Thyroid gland (tissue), 4 donors: Measurements from ENCODE around the gene VEPH1.

Experiments used
- POLR2A ChIP-seq, 2 donors: fragments of 450-650 bp; IDR thresholded peaks; one replicate each; pipeline ENCODE4 v1.6.1; 2017; ENCODE audit warnings: antibody characterized with exemption in 2 of 2, mild to moderate bottlenecking in 2 of 2, moderate library complexity in 1 of 2
- TF ChIP-seq, protein P1 (sequence below), 6 experiments: fragments of 200-600 bp in 3 of 6; fragments of 450-650 bp in 3 of 6; sonication (generic) in 3 of 6; IDR thresholded peaks; one replicate each; pipeline ENCODE4 v1.5.1; 2016 to 2019; ENCODE audit warnings: antibody characterized with exemption in 6 of 6, mild to moderate bottlenecking in 2 of 6, inconsistent platforms in 1 of 6, moderate library complexity in 1 of 6

DNA sequence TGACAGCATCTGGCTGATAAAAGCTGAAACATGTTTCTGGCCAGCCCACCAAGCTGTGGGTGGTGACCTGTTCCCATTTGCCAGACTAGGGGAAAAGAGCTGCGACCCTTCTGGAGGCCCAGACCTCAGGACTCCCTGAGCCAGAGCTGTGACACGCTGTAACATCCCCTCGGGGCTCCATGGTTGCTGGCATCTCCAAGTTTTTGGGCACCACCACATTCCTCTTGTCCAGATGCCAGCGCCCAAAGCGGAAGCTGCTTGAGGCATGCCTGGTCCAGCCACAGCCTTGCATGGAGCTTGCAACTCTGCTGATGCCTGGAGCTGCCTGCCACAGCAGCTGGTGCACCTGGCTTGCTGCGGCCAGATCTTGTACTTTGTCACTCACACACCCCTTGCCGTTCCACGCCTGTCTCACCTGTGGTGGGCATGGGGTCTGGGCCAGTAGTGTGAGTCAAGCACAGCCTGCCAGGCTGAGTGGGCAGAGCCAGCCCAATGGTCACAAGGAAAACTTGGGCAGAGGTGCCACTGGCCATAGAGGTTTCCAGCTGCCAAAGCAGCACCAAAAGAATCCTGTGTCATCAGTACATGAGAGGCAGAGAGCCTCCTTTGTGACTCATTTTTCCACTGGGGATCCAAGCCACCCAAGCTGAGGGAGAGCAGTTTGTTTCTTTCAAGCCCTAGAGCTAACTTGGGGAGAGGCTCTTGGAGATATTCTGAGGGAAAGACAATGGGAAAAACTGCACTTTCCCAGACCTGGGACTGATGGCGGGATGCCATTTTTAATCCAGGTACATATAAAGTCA lies 112.3 kb downstream of the VEPH1 start:
- TF ChIP-seq, protein P1, sequence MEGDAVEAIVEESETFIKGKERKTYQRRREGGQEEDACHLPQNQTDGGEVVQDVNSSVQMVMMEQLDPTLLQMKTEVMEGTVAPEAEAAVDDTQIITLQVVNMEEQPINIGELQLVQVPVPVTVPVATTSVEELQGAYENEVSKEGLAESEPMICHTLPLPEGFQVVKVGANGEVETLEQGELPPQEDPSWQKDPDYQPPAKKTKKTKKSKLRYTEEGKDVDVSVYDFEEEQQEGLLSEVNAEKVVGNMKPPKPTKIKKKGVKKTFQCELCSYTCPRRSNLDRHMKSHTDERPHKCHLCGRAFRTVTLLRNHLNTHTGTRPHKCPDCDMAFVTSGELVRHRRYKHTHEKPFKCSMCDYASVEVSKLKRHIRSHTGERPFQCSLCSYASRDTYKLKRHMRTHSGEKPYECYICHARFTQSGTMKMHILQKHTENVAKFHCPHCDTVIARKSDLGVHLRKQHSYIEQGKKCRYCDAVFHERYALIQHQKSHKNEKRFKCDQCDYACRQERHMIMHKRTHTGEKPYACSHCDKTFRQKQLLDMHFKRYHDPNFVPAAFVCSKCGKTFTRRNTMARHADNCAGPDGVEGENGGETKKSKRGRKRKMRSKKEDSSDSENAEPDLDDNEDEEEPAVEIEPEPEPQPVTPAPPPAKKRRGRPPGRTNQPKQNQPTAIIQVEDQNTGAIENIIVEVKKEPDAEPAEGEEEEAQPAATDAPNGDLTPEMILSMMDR (IDR thresholded peaks at IDR 0.05) = no peak
- TF ChIP-seq POLR2A (IDR thresholded peaks at IDR 0.05) = no peak
